Ishikawa (cell line): ENCODE results near the gene SDK1.

Experiments
- CEBPB ChIP-seq: IDR thresholded peaks from 2 replicates; pipeline ENCODE4 v1.6.1; 2012
- CREB1 ChIP-seq: IDR thresholded peaks from 2 replicates; pipeline ENCODE4 v1.6.1; 2012; ENCODE audit warnings: low read depth
- EP300 ChIP-seq: IDR thresholded peaks from 2 replicates; pipeline ENCODE4 v1.6.1; 2012; ENCODE audit warnings: borderline replicate concordance
- FOXM1 ChIP-seq: IDR thresholded peaks from 2 replicates; pipeline ENCODE4 v1.6.1; 2012; ENCODE audit warnings: low read depth, borderline replicate concordance
- RAD21 ChIP-seq: IDR thresholded peaks from 2 replicates; pipeline ENCODE4 v1.6.1; 2012; ENCODE audit warnings: low read depth
- TAF1 ChIP-seq: IDR thresholded peaks from 2 replicates; pipeline ENCODE4 v1.6.1; 2012; ENCODE audit warnings: low read depth, mild to moderate bottlenecking
- TCF12 ChIP-seq: IDR thresholded peaks from 2 replicates; pipeline ENCODE4 v1.6.1; 2012; ENCODE audit warnings: low read depth
- YY1 ChIP-seq: IDR thresholded peaks from 2 replicates; pipeline ENCODE4 v1.6.1; 2012; ENCODE audit warnings: low read depth
- TF ChIP-seq, protein P1 (sequence below): IDR thresholded peaks from 2 replicates; pipeline ENCODE4 v1.6.1; 2012; ENCODE audit warnings: low read depth, mild to moderate bottlenecking

DNA sequence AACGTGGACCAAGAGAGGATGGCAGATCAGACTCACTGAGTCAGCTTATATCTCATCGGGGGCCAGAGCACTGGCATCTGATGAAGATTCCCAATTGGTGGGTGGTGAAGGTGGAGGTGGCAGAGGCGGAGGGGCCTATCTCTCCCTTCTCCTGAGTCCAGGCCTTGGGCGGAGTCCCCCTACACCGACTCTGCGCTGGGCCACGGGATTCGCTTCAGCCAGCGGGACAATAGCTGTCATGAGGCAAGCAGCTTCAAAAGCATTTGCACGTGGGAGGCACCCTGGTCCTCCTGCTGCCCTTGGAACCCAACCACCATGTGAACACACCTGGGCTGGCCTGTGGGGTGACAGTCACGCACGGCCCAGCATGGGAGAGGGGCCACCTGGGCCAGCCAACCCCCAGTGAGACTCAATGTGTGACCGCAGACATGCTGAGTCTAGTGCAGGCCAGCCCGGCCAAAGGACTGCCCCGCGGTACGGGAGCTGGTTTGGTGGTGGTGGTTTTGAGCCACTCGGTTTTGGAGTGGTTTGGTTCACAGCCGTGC, 914.2 kb downstream of the SDK1 start:
- TF ChIP-seq, protein P1, sequence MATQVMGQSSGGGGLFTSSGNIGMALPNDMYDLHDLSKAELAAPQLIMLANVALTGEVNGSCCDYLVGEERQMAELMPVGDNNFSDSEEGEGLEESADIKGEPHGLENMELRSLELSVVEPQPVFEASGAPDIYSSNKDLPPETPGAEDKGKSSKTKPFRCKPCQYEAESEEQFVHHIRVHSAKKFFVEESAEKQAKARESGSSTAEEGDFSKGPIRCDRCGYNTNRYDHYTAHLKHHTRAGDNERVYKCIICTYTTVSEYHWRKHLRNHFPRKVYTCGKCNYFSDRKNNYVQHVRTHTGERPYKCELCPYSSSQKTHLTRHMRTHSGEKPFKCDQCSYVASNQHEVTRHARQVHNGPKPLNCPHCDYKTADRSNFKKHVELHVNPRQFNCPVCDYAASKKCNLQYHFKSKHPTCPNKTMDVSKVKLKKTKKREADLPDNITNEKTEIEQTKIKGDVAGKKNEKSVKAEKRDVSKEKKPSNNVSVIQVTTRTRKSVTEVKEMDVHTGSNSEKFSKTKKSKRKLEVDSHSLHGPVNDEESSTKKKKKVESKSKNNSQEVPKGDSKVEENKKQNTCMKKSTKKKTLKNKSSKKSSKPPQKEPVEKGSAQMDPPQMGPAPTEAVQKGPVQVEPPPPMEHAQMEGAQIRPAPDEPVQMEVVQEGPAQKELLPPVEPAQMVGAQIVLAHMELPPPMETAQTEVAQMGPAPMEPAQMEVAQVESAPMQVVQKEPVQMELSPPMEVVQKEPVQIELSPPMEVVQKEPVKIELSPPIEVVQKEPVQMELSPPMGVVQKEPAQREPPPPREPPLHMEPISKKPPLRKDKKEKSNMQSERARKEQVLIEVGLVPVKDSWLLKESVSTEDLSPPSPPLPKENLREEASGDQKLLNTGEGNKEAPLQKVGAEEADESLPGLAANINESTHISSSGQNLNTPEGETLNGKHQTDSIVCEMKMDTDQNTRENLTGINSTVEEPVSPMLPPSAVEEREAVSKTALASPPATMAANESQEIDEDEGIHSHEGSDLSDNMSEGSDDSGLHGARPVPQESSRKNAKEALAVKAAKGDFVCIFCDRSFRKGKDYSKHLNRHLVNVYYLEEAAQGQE, result no peak
- TF ChIP-seq FOXM1, result no peak
- TF ChIP-seq CREB1, result no peak
- TF ChIP-seq RAD21, result no peak
- no peak for TF ChIP-seq TCF12
- no peak for TF ChIP-seq TAF1
- TF ChIP-seq CEBPB, result no peak
- TF ChIP-seq EP300, result no peak
- no peak for TF ChIP-seq YY1
